Activated naive CD4-positive, alpha-beta T cell treated with anti-CD3 and anti-CD28 coated beads for 36 hours (primary cell): ENCODE results near the gene AP2A2. TPM values are rescaled to one million over a fixed set of nuclear protein-coding genes. Genes with fewer than 3 reads are reported as not detected.
A peak's percentile ranks its signal among the peaks of the same experiment; 100 is the strongest.

Source experiments
- CTCF ChIA-PET: fragments of 350-600 bp; sonication (Branson Sonifier 250); formaldehyde crosslinking; loops from one replicate; lab custom pipeline; 2021; ENCODE audit warnings: antibody characterized with exemption; lab: Charles Lee
- DNase-seq: peaks from one replicate; pipeline ENCODE4 v3.0.0-alpha.2; 2020
- H3K27ac Mint-ChIP-seq: one replicate; pipeline ENCODE4 v1.8.0; 2021; ENCODE audit warnings: mild to moderate bottlenecking, mixed read lengths
- H3K27me3 Mint-ChIP-seq: one replicate; pipeline ENCODE4 v1.8.0; 2021; ENCODE audit warnings: low read depth, mixed read lengths
- H3K36me3 Mint-ChIP-seq: one replicate; pipeline ENCODE4 v1.8.0; 2021; ENCODE audit warnings: low read depth, mixed read lengths
- H3K4me1 Mint-ChIP-seq: one replicate; pipeline ENCODE4 v1.8.0; 2021; ENCODE audit warnings: low read depth, mixed read lengths
- H3K4me3 Mint-ChIP-seq: one replicate; pipeline ENCODE4 v1.8.0; 2021; ENCODE audit warnings: mild to moderate bottlenecking, moderate library complexity, mixed read lengths
- H3K9me3 Mint-ChIP-seq: one replicate; pipeline ENCODE4 v1.8.0; 2021; ENCODE audit warnings: mixed read lengths
- intact Hi-C: fragments of 100-400 bp; cut with micrococcal nuclease; formaldehyde crosslinking; loops from one replicate; pipeline ENCODE4 v1.15.1; 2023
- total RNA-seq, 2 experiments: library from RNA; stranded (reverse); gene quantifications; one replicate each; pipeline ENCODE4 v1.2.3, GENCODE V29; 2021

AP2A2 gene
- total RNA-seq, 2 experiments from 2014 or later, result 34.6 to 36.6 TPM

DNA sequence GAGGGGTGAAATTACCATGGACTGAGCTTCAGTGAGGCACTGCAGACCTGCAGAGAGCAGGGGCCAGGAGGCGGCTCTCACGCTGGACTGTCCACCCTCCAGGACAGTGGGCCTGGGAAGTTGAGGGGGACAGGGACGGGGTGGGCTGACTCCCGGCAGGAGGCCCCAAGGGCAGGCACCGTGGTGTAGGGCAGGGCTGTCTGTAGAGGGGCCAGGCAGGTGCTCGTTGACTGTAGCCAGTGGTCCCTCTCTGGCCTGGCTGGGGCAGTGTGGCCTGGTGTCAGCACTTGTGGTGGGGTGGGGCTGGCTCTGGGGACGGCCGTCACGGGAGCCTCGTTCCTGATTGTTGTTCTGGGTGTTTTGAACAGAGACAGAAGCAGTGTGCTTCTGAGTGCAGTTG is 64.4 kb downstream of the AP2A2 start:
- Mint-ChIP-seq H3K4me1 (peaks cover 2% of the 10 kb centered on the region), H3K27ac (no peak overlapping the region), H3K9me3 (no peaks in the 10 kb centered on the region), H3K4me3 (no peak overlapping the region), H3K36me3 (peaks cover 13% of the 10 kb centered on the region), H3K27me3 (no peaks in the 10 kb centered on the region)
- intact Hi-C loops, result no loop called here
- no peak for DNase-seq
- CTCF ChIA-PET, result no interaction called here

DNA sequence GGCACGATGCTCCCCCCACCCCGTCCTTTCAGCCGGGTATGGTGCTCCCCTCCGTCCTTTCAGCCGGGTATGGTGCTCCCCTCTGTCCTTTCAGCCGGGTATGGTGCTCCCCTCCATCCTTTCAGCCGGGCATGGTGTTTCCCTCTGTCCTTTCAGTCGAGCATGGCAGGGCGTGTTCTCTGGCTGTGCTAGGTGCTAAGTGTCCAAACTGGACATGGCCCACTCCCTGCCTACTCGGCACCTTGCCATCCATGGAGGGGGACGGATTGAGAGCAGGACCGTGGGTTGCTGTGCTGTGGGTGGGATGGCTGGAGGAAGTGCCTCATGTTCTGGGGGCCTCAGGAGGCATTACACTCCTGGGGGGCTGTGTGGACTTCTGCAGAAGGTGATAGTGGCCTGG is 65.4 kb downstream of the AP2A2 start:
- CTCF ChIA-PET, result no interaction called here
- intact Hi-C loops, result no loop called here
- DNase-seq, result no peak
- Mint-ChIP-seq H3K36me3 (peaks cover 14% of the 10 kb centered on the region), H3K4me3 (no peak overlapping the region), H3K27ac (no peak overlapping the region), H3K4me1 (peaks cover 6% of the 10 kb centered on the region), H3K9me3 (no peaks in the 10 kb centered on the region), H3K27me3 (no peaks in the 10 kb centered on the region)

DNA sequence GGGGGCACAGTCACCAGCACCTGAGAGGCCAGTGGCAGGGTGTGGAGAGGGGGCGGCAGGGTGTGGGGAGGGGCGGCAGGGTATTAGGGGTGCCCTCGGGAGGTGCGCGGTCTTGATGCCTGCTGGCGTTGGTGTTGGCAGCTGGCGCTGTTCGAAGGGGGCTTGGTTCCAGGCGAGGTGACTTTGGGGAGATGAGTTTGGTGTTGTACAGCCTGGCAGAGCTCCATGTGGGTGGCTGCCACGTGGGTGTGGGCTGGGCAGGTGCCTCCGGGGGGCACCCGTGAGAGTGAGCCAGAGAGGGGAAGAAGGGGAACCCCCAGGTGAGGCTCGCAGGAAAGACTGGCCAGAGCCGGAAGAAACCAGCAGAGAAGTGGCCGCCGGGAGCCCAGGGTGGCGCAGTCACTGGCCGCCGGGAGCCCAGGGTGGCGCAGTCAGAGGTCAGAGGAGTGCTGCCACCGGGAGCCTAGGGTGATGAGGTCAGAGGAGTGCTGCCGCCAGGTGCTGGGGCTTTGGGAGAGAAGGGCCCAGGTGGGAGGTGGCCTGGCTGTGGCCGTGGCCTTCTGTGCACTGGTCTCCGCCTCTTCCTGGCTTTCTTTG is 66.1 kb downstream of the AP2A2 start:
- H3K9me3 Mint-ChIP-seq, result no peaks in the 10 kb centered on the region
- H3K4me1 Mint-ChIP-seq, result peaks cover 9% of the 10 kb centered on the region
- no peaks in the 10 kb centered on the region for H3K27me3 Mint-ChIP-seq
- peaks cover 14% of the 10 kb centered on the region for H3K36me3 Mint-ChIP-seq
- H3K4me3 Mint-ChIP-seq, result no peak overlapping the region
- CTCF ChIA-PET, result no interaction called here
- no peak overlapping the region for H3K27ac Mint-ChIP-seq
- intact Hi-C loops, result no loop called here
- DNase-seq, result no peak

DNA sequence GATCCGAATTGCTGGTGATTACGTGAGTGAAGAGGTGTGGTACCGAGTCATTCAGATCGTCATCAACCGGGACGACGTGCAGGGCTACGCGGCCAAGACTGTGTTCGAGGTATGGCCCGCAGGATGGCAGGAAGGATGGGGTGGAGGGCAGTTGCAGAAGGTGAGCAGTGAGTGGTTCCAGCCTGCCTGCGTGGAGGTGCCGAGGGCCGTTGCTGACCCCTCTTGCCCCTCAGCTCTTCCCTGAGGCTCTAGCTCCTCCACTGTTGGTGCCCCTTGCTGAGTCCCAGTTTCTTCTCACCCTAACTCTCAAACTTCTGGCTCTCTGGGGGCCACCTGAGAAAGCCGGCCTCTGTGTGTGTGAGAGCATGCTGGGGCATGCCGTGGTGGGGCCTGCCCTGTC is 66.9 kb downstream of the AP2A2 start:
- no peak for DNase-seq
- intact Hi-C loops, result no loop called here
- peaks cover 14% of the 10 kb centered on the region for H3K36me3 Mint-ChIP-seq
- no peak overlapping the region for H3K4me3 Mint-ChIP-seq
- H3K9me3 Mint-ChIP-seq, result no peaks in the 10 kb centered on the region
- CTCF ChIA-PET, result no interaction called here
- no peak overlapping the region for H3K27ac Mint-ChIP-seq
- peaks cover 9% of the 10 kb centered on the region for H3K4me1 Mint-ChIP-seq
- H3K27me3 Mint-ChIP-seq, result no peaks in the 10 kb centered on the region

DNA sequence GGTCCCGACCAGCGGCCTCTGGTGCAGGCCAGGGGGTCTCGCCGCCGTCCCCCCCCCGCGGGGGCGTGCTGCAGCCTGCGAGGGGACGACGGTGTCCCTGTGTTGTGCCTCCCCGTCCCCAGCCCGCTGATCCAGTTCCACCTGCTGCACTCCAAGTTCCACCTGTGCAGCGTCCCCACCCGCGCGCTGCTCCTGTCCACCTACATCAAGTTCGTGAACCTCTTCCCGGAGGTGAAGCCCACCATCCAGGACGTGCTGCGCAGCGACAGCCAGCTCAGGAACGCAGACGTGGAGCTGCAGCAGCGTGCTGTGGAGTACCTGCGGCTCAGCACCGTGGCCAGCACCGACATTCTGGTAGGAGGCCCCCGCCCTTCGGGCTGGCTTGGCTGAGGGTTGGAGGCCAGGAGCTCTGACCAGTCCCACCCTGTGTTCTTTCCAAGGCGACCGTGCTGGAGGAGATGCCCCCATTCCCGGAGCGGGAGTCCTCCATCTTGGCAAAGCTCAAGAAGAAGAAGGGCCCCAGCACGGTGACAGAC is 68.0 kb downstream of the AP2A2 start:
- no peak overlapping the region for H3K27ac Mint-ChIP-seq
- intact Hi-C loops, result no loop called here
- no peak overlapping the region for H3K4me3 Mint-ChIP-seq
- no peaks in the 10 kb centered on the region for H3K9me3 Mint-ChIP-seq
- H3K27me3 Mint-ChIP-seq, result no peaks in the 10 kb centered on the region
- DNase-seq, result no peak
- H3K4me1 Mint-ChIP-seq, result peaks cover 9% of the 10 kb centered on the region
- CTCF ChIA-PET, result no interaction called here
- H3K36me3 Mint-ChIP-seq, result peaks cover 12% of the 10 kb centered on the region

DNA sequence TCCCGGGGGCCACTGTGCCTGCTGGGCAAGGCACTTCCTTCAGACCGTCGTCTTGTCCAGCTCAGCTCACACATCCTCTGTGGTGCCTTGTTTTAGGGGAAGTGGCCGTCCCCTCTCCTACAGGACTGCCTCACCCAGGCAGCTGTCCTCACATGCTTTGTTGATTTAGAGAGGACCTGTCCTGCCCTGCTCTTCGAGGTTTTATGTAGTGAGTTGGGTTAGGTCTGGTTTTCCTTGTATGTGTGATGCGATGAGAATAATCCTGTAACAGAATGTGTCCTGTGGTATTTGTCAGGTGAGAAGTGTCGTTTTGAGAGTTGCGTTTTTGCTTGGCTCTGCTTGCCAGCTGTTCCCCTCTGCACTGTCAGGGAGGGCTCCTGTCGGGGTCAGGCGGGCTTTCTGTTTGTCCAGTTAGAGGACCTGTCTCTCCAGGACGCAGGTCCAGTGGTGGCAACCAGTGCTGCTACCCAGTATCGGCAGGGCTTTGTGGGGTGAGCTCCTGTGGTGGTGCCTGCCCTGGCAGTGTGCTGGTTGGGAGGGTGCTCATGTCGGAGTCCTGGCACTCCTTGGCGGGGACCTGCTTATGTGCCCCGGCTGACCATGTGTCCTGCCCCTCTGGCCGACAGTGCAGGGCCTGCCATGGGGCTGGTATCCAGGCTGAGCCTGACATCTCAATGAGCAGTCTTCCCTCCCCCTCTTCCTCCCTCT is 69.5 kb downstream of the AP2A2 start:
- intact Hi-C loops, result no loop called here

DNA sequence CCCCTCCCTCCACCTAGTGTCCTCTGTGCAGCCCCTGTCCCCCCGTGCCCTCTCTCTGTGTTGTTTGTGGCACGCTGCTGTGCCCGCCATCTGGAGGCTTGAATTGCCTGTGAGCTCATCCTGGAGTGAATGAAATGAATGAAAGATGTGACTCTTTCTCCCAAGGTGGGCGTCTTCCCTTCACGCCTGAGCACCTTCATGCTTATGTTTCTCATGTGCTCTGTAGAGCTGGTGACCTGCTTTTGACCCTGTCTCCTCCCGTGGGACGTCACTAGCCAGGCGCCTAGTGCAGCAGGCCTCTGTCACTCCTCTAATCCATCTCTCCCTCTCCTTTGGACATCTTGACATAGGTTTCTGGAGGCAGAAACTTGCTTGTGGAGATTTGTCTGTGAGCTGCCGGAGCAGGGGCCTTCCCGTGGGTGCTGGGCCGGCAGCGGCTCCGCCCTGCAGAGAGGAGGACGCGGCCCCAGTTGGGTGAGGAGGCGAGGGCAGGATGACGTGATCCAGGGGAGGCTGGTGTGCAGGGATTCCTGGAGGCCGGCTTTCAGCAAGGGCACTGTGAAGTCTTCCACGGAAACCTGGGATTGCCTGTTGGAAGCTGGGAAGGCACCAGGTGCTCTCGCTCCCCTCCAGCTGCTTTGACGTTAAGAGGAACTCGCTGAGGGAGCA is 70.2 kb downstream of the AP2A2 start:
- peaks cover 14% of the 10 kb centered on the region for H3K36me3 Mint-ChIP-seq
- no peak overlapping the region for H3K4me3 Mint-ChIP-seq
- H3K4me1 Mint-ChIP-seq, result peaks cover 9% of the 10 kb centered on the region
- intact Hi-C loops, result no loop called here
- H3K9me3 Mint-ChIP-seq, result no peaks in the 10 kb centered on the region
- DNase-seq, result no peak
- H3K27me3 Mint-ChIP-seq, result no peaks in the 10 kb centered on the region
- peak overlapping the region; percentile 44 for H3K27ac Mint-ChIP-seq
- CTCF ChIA-PET, result no interaction called here

More for the DNA sequence above, 69.5 kb downstream of the AP2A2 start:
- DNase-seq, result no peak
- Mint-ChIP-seq H3K9me3 (no peaks in the 10 kb centered on the region), H3K27ac (peak overlapping the region; percentile 59), H3K4me3 (no peak overlapping the region), H3K36me3 (peaks cover 12% of the 10 kb centered on the region), H3K27me3 (no peaks in the 10 kb centered on the region), H3K4me1 (peaks cover 9% of the 10 kb centered on the region)
- CTCF ChIA-PET, result no interaction called here

DNA sequence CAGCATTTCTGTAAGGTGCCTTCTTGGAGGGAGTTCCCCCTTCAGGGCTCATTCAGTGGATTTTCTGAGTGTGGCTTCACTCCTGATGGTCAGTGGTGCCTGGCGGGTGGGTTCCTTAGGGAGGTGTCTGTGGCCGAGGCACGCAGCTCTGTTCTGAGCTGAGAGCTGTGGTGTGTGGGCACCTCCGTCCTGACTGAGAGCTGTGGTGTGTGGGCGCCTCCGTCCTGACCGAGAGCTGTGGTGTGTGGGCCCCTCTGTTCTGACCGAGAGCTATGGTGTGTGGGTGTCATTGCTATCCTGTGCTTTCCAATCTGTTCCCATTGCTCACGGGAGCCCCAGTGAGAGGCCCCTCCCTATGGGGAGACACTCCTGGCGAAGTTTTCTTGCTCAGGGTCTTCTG is 71.0 kb downstream of the AP2A2 start:
- H3K27ac Mint-ChIP-seq, result no peak overlapping the region
- DNase-seq, result no peak
- peaks cover 9% of the 10 kb centered on the region for H3K4me1 Mint-ChIP-seq
- intact Hi-C loops, result no loop called here
- H3K4me3 Mint-ChIP-seq, result no peak overlapping the region
- peaks cover 15% of the 10 kb centered on the region for H3K36me3 Mint-ChIP-seq
- CTCF ChIA-PET, result no interaction called here
- H3K27me3 Mint-ChIP-seq, result no peaks in the 10 kb centered on the region
- H3K9me3 Mint-ChIP-seq, result no peaks in the 10 kb centered on the region

DNA sequence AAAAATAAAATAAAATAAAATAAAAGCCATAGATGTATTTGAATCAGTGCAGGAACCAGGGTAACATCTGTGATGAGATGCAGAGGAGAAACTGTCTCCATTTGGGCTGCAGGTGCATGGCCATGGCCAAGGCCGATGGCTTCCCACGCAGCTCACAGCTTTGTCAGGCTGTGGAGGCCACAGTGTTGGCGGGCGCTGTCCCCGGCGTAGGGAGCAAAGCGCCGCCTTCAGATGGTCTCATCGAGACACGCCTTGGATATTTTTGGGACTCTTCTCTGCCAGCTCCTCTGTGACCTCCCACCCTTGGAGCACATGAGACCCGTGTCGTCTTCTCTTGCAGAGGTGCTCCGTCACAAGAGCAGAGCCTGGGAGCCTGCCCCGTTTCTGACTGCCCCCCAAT is 72.2 kb downstream of the AP2A2 start:
- H3K36me3 Mint-ChIP-seq, result peaks cover 12% of the 10 kb centered on the region
- no peak overlapping the region for H3K4me3 Mint-ChIP-seq
- H3K9me3 Mint-ChIP-seq, result no peaks in the 10 kb centered on the region
- no peaks in the 10 kb centered on the region for H3K27me3 Mint-ChIP-seq
- H3K4me1 Mint-ChIP-seq, result peaks cover 9% of the 10 kb centered on the region
- CTCF ChIA-PET, result no interaction called here
- no peak for DNase-seq
- intact Hi-C loops, result no loop called here
- no peak overlapping the region for H3K27ac Mint-ChIP-seq

DNA sequence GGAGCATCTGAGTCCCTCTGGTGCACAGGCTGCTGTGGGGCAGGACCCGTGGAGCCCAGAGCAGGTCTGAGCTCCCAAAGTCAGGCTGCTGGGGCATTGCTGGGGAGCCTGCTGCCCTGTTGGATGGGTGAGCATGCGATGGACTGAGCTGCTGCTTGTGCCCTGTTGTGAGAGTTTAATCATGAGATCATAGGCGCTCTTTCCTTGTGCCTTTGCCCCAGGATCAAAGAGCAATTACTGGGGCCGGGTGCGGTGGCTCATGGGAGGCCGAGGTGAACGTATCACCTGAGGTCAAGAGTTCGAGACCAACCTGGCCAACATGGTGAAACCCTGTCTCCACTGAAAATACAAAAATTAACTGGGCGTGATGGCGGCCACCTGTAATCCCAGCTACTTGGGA is 73.3 kb downstream of the AP2A2 start:
- intact Hi-C loops, result no loop called here
- peaks cover 12% of the 10 kb centered on the region for H3K36me3 Mint-ChIP-seq

DNA sequence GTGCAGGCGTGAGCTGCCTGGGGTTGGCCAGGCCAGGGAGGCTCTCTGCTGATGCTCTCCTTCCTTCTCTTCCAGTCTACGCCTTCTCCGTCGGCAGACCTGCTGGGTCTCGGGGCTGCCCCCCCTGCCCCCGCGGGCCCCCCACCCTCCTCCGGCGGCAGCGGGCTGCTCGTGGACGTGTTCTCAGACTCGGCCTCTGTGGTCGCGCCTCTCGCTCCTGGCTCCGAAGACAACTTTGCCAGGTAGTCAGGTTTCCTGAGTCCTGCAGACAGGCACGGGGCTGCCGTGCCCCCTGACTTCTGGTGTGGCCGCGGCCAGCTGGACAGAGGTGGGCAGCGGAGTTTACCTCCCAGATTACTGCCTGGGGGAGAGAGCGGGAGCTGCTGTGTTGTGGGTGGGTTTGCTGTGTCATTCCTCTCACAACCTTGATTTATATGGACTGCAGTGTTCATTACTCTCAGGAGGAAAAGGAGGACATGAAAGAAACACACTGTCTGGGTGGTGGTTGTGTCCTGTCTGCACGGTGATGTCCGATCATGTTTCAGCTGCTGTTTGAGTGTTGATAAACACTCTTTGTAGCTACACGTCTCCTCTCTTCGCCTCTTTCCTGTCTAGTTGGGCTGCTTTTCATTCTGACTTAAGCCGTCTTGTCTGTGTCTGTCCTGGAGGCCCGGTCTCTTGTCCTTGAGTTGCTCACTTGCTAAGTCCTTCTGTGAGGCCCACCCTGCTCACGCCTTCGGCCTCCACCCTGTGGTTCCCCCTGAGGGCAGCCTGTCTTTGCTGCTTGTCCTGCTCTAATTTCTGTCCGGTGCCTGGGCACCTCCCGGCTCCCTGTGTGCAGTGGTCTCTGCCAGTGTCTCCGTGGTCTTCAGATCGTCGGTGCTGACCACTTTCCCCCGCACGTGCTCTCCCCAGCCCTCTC is 74.9 kb downstream of the AP2A2 start:
- Mint-ChIP-seq H3K9me3 (no peaks in the 10 kb centered on the region), H3K27me3 (no peaks in the 10 kb centered on the region), H3K4me1 (peaks cover 6% of the 10 kb centered on the region), H3K27ac (no peak overlapping the region), H3K36me3 (peaks cover 8% of the 10 kb centered on the region), H3K4me3 (no peak overlapping the region)
- CTCF ChIA-PET, result no interaction called here
- no peak for DNase-seq
- intact Hi-C loops, result no loop called here

More for the DNA sequence above, 73.3 kb downstream of the AP2A2 start:
- Mint-ChIP-seq H3K27ac (no peak overlapping the region), H3K9me3 (no peaks in the 10 kb centered on the region), H3K27me3 (no peaks in the 10 kb centered on the region), H3K4me1 (peaks cover 9% of the 10 kb centered on the region), H3K4me3 (no peak overlapping the region)
- no peak for DNase-seq
- CTCF ChIA-PET, result no interaction called here
